ENCODE measurements around the gene MIGA2. TPM values are rescaled to one million over a fixed set of nuclear protein-coding genes. Genes with fewer than 3 reads are reported as not detected.

Gene MIGA2
- total and polyA plus RNA-seq, 9 of the 15 experiments (the other 6 are each of a cell fraction or from before 2014, with no cell fraction given): 0.15 to 54.1 (median 18.0) TPM

GRCh38 chr9:129068990-129069861 is 32.8 kb downstream of the MIGA2 start (continued):
- TF ChIP-seq ZNF609 (CRISPR knock-in tag; IDR thresholded peaks at IDR 0.05; ENCODE audit: borderline replicate concordance): peak; percentile 99
- TF ChIP-seq POLR2B (IDR thresholded peaks at IDR 0.05; ENCODE audit: low read depth, partially characterized antibody): no peak
- TF ChIP-seq, protein P1, sequence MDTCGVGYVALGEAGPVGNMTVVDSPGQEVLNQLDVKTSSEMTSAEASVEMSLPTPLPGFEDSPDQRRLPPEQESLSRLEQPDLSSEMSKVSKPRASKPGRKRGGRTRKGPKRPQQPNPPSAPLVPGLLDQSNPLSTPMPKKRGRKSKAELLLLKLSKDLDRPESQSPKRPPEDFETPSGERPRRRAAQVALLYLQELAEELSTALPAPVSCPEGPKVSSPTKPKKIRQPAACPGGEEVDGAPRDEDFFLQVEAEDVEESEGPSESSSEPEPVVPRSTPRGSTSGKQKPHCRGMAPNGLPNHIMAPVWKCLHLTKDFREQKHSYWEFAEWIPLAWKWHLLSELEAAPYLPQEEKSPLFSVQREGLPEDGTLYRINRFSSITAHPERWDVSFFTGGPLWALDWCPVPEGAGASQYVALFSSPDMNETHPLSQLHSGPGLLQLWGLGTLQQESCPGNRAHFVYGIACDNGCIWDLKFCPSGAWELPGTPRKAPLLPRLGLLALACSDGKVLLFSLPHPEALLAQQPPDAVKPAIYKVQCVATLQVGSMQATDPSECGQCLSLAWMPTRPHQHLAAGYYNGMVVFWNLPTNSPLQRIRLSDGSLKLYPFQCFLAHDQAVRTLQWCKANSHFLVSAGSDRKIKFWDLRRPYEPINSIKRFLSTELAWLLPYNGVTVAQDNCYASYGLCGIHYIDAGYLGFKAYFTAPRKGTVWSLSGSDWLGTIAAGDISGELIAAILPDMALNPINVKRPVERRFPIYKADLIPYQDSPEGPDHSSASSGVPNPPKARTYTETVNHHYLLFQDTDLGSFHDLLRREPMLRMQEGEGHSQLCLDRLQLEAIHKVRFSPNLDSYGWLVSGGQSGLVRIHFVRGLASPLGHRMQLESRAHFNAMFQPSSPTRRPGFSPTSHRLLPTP (IDR thresholded peaks at IDR 0.05; ENCODE audit: borderline replicate concordance, extremely low read depth, insufficient read length): no peak
- 0 out of 2 replicates have a peak, but pooled peaks have one; percentile 60 for TF ChIP-seq HNRNPL (IDR thresholded peaks at IDR 0.05; ENCODE audit: low read depth, low read length)
- TF ChIP-seq OTX1 (CRISPR knock-in tag; IDR thresholded peaks at IDR 0.05): no peak; the same call in 1 of the 2 replicates
- TF ChIP-seq SNIP1 (IDR thresholded peaks at IDR 0.05; ENCODE audit: low read depth): no peak
- no peak for TF ChIP-seq ZNF785 (CRISPR knock-in tag; IDR thresholded peaks at IDR 0.05)
- TF ChIP-seq, protein P2, sequence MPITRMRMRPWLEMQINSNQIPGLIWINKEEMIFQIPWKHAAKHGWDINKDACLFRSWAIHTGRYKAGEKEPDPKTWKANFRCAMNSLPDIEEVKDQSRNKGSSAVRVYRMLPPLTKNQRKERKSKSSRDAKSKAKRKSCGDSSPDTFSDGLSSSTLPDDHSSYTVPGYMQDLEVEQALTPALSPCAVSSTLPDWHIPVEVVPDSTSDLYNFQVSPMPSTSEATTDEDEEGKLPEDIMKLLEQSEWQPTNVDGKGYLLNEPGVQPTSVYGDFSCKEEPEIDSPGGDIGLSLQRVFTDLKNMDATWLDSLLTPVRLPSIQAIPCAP (CRISPR knock-in tag; IDR thresholded peaks at IDR 0.05; ENCODE audit: borderline replicate concordance): no peak
- TF ChIP-seq MXI1 (IDR thresholded peaks at IDR 0.05; ENCODE audit: low read depth, low read length): peak; percentile 88; the same call in 1 of the 2 replicates
- no peak for TF ChIP-seq ZNF551 (CRISPR knock-in tag; IDR thresholded peaks at IDR 0.05)
- no peak for TF ChIP-seq PHF20 (IDR thresholded peaks at IDR 0.05; ENCODE audit: partially characterized antibody)
- peak; percentile 86 for TF ChIP-seq MEF2D (tag; conservative IDR thresholded peaks at IDR 0.05; ENCODE audit: low read depth)
- peak; percentile 57; the same call in 1 of the 2 replicates for TF ChIP-seq HMBOX1 (IDR thresholded peaks at IDR 0.05)
- peak; percentile 98 for TF ChIP-seq RCOR1 (IDR thresholded peaks at IDR 0.05; ENCODE audit: borderline replicate concordance in 1 of 2, low read depth in 2 of 2, low read length in 2 of 2)
- TF ChIP-seq GABPB1 (CRISPR knock-in tag; IDR thresholded peaks at IDR 0.05): peak; percentile 87
- no peak for TF ChIP-seq MAFG (tag; conservative IDR thresholded peaks at IDR 0.05)
- no peak for TF ChIP-seq SIX5 (IDR thresholded peaks at IDR 0.05; ENCODE audit: borderline replicate concordance in 1 of 2, insufficient read depth in 1 of 2, low read depth in 1 of 2, low read length in 2 of 2)
- TF ChIP-seq MCM7 (IDR thresholded peaks at IDR 0.05): no peak
